ENCODE data around the gene CPNE7.

DNA sequence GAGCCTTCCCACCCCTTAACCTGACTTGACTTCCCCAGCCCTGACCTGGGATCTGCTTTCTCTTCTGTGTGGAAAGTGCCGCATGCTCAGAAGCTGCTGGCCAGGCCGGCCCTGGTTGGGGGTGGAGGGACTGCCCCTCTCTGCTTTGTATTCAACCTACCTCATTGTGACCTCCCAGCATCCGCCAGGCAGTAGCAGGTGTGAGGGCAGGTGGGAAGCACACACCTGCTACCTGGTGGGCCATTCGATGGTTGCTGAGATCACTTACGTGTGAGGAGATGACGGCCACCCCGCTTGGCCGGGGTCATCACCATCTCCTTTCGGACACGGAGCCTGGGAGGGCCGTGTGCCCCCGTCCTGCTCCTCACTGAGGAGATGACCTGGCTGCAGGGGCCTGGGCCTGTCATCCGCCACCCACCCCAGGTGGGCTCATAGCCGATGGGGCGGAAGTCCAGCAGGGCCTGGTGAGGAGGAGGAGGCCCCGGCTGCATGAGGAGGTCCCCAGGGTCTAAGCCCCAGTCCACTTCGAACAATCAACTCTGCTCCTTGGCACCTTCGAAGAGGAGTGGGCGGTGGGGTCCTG lies 7.1 kb downstream of the CPNE7 start:
- TF ChIP-seq, protein P1, sequence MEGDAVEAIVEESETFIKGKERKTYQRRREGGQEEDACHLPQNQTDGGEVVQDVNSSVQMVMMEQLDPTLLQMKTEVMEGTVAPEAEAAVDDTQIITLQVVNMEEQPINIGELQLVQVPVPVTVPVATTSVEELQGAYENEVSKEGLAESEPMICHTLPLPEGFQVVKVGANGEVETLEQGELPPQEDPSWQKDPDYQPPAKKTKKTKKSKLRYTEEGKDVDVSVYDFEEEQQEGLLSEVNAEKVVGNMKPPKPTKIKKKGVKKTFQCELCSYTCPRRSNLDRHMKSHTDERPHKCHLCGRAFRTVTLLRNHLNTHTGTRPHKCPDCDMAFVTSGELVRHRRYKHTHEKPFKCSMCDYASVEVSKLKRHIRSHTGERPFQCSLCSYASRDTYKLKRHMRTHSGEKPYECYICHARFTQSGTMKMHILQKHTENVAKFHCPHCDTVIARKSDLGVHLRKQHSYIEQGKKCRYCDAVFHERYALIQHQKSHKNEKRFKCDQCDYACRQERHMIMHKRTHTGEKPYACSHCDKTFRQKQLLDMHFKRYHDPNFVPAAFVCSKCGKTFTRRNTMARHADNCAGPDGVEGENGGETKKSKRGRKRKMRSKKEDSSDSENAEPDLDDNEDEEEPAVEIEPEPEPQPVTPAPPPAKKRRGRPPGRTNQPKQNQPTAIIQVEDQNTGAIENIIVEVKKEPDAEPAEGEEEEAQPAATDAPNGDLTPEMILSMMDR (IDR thresholded peaks at IDR 0.05): no peak
- TF ChIP-seq POLR2A (IDR thresholded peaks at IDR 0.05): no peak
